Body of pancreas (tissue), 4 donors: Measurements from ENCODE around the gene GPATCH3. TPM values are rescaled to one million over a fixed set of nuclear protein-coding genes. Genes with fewer than 3 reads are reported as not detected.

ENCODE experiments used
- ATAC-seq: fragments of 150-250 bp; one replicate; pipeline ENCODE4 v1.9.1; 2016
- DNase-seq, 4 donors: peaks; one replicate each; pipeline ENCODE4 v3.0.0-alpha.2; 2019
- H3K27ac ChIP-seq, 4 donors: fragments of 200-600 bp; sonication (generic); 1 replicate in 3 of 4; 2 replicates in 1 of 4; pipeline versions ENCODE4 v1.5.1 to v1.6.1; 2016 to 2019; ENCODE audit warnings: mild to moderate bottlenecking in 1 of 4, mixed read lengths in 1 of 4, moderate library complexity in 1 of 4
- H3K27me3 ChIP-seq, 2 donors: fragments of 200-600 bp; sonication (generic); one replicate each; pipeline ENCODE4 v1.6.0; 2016; ENCODE audit warnings: mild to moderate bottlenecking in 1 of 2
- H3K36me3 ChIP-seq, 2 donors: fragments of 200-600 bp; sonication (generic); replicated peaks in 1 of 2; 2 replicates each; pipeline ENCODE4 v1.5.1; 2016; ENCODE audit warnings: low read depth in 2 of 2; ENCODE audit not compliant: insufficient read depth in 1 of 2
- H3K4me1 ChIP-seq: fragments of 200-600 bp; sonication (generic); one replicate; pipeline ENCODE4 v1.6.0; 2016
- H3K4me3 ChIP-seq, 2 donors: fragments of 200-600 bp; sonication (generic); 1 replicate in 1 of 2; 2 replicates in 1 of 2; pipeline ENCODE4 v1.5.1; 2016 to 2019
- H3K9me3 ChIP-seq, 3 donors: fragments of 200-600 bp; sonication (generic); 1 replicate in 2 of 3; 2 replicates in 1 of 3; pipeline ENCODE4 v1.5.1; 2016
- POLR2A ChIP-seq, 3 donors: fragments of 450-650 bp; IDR thresholded peaks; one replicate each; pipeline ENCODE4 v1.6.1; 2016; ENCODE audit warnings: antibody characterized with exemption in 3 of 3, mild to moderate bottlenecking in 2 of 3
- WGBS, 2 donors: methylation state at CpG; one replicate each; pipeline ENCODE4 v1.1.5; 2017; 5-methylcytosine and 5-hydroxymethylcytosine counted together
- intact Hi-C: fragments of 100-400 bp; cut with DNase I; formaldehyde crosslinking; loops from one replicate; pipeline ENCODE4 v1.15.1; 2023
- total RNA-seq, 2 donors: library from RNA; depleted of rRNA; stranded (reverse); fragments of >200 nt; gene quantifications; one replicate each; pipeline ENCODE4 v1.1.0, GENCODE V29; 2016
- TF ChIP-seq, protein P1 (sequence below), 7 experiments: fragments of 450-650 bp in 4 of 7; fragments of 200-600 bp in 3 of 7; sonication (generic) in 3 of 7; IDR thresholded peaks; one replicate each; pipeline ENCODE4 v1.5.1; 2016 to 2019; ENCODE audit warnings: antibody characterized with exemption in 7 of 7

GPATCH3 gene
- total RNA-seq, 2 donors from 2014 or later: 4.9 to 19.4 TPM

DNA sequence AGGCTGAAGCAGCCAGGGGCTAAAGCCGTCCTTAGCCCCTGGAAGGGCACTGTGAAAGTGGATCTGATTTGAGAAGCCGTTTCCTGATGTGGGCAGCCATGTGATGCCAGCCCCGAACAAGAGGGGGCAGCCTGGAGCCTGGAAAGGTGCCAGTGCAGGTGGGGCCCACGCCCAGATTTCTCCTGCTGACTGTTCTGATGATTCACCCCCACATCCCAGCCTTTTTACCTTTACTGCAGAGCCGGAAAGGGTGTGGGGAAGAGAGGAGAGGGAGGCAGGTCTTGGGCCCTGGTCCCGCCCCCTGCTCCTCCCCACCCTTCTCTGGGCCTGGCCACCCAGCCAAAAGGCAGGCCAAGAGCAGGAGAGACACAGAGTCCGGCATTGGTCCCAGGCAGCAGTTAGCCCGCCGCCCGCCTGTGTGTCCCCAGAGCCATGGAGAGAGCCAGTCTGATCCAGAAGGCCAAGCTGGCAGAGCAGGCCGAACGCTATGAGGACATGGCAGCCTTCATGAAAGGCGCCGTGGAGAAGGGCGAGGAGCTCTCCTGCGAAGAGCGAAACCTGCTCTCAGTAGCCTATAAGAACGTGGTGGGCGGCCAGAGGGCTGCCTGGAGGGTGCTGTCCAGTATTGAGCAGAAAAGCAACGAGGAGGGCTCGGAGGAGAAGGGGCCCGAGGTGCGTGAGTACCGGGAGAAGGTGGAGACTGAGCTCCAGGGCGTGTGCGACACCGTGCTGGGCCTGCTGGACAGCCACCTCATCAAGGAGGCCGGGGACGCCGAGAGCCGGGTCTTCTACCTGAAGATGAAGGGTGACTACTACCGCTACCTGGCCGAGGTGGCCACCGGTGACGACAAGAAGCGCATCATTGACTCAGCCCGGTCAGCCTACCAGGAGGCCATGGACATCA lies 37.2 kb downstream of the GPATCH3 start, which contains the start of gene SFN:
SFN (plus strand) TSS at position 369 of the 904 bp plus-strand sequence; CDS start at position 433, 64 bp downstream.
- 78 to 88% methylated on average over 29 to 37 of the region's 37 CpGs for WGBS, 2 donors
- no peak within 1 kb of the TSS for H3K4me3 ChIP-seq
- ATAC-seq: no peak

DNA sequence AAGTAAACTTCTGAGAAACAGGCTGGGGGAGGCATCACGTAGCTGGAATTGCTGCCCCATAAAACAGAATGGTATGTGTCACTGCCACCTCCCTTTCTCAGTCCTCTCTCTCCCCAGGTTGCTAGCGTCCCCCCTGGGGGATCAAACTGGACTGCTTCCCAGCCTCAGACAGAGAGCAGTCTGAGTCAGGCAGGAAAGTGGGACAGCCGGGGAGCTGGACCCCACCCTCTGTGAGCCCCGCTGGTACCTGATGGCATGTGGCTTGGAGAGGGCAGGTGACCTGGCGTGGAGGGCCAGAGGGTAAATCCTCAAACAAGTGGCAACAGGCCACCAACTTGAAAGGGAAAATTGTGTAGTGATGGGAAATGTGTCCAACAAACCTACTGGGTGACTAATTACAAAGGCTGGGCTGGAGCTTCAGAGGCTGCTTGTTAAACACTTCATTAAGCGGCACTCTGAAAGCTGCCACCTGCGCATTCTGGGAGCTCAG lies 38.3 kb downstream of the GPATCH3 start:
- no peak overlapping the region for H3K4me3 ChIP-seq
- no peaks in the 10 kb centered on the region for H3K27me3 ChIP-seq
- peaks cover 24% of the 10 kb centered on the region for H3K4me1 ChIP-seq
- TF ChIP-seq, protein P1, sequence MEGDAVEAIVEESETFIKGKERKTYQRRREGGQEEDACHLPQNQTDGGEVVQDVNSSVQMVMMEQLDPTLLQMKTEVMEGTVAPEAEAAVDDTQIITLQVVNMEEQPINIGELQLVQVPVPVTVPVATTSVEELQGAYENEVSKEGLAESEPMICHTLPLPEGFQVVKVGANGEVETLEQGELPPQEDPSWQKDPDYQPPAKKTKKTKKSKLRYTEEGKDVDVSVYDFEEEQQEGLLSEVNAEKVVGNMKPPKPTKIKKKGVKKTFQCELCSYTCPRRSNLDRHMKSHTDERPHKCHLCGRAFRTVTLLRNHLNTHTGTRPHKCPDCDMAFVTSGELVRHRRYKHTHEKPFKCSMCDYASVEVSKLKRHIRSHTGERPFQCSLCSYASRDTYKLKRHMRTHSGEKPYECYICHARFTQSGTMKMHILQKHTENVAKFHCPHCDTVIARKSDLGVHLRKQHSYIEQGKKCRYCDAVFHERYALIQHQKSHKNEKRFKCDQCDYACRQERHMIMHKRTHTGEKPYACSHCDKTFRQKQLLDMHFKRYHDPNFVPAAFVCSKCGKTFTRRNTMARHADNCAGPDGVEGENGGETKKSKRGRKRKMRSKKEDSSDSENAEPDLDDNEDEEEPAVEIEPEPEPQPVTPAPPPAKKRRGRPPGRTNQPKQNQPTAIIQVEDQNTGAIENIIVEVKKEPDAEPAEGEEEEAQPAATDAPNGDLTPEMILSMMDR (IDR thresholded peaks at IDR 0.05): no peak
- TF ChIP-seq POLR2A (IDR thresholded peaks at IDR 0.05): no peak
- no peak overlapping the region for H3K27ac ChIP-seq
- H3K9me3 ChIP-seq: no peaks in the 10 kb centered on the region
- H3K36me3 ChIP-seq: no peaks in the 10 kb centered on the region
- ATAC-seq: no peak
- no peak for DNase-seq
- intact Hi-C loops: no loop called here
- 83 to 92% methylated on average over 7 of the region's 7 CpGs for WGBS, 2 donors

More for the DNA sequence above, 37.2 kb downstream of the GPATCH3 start, which contains the start of gene SFN:
- Histone ChIP-seq H3K27ac (peak within 1 kb of the TSS in 1 of 4 donors; percentile 4), H3K36me3 (no peaks in the 10 kb centered on the region), H3K9me3 (no peaks in the 10 kb centered on the region), H3K27me3 (no peaks in the 10 kb centered on the region), H3K4me1 (peaks cover 24% of the 10 kb centered on the region)
- TF ChIP-seq POLR2A (IDR thresholded peaks at IDR 0.05): peak in 1 of 3 donors; percentile 8
- TF ChIP-seq, protein P1 (IDR thresholded peaks at IDR 0.05): peak in 4 of 7 experiments; percentile 31 to 62 (median 35)
- intact Hi-C loops: no loop called here
- peak; percentile 46 to 85 (median 53) for DNase-seq

DNA sequence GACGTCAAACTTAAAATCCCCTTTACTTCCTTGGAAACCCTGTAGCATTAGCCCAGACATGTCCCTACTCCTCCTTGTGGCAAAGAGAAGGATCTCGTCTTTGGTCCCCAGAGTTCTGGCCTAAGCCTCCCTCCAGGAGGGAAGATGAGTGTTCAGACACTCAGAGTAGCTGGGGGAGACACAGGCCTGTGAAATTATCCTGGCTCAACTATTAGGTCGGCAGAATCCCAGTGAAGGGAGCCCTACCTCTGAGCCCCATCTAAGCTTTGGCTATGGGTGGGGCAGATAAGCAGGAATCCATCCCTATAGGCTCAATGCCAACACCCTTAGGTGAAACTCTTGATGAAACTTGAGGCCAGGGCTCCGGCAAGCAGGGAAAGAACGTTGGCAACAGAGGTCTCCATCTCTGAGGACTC lies 39.0 kb downstream of the GPATCH3 start:
- ATAC-seq (no peak), DNase-seq (no peak)
- H3K36me3 ChIP-seq: no peaks in the 10 kb centered on the region
- intact Hi-C loops: no loop called here
- H3K4me1 ChIP-seq: peaks cover 24% of the 10 kb centered on the region
- no peaks in the 10 kb centered on the region for H3K9me3 ChIP-seq
- H3K4me3 ChIP-seq: no peak overlapping the region
- no peak overlapping the region for H3K27ac ChIP-seq
- TF ChIP-seq, protein P1 (IDR thresholded peaks at IDR 0.05): no peak
- TF ChIP-seq POLR2A (IDR thresholded peaks at IDR 0.05): no peak
- H3K27me3 ChIP-seq: no peaks in the 10 kb centered on the region
- 62 to 69% methylated on average over 5 of the region's 5 CpGs for WGBS, 2 donors

DNA sequence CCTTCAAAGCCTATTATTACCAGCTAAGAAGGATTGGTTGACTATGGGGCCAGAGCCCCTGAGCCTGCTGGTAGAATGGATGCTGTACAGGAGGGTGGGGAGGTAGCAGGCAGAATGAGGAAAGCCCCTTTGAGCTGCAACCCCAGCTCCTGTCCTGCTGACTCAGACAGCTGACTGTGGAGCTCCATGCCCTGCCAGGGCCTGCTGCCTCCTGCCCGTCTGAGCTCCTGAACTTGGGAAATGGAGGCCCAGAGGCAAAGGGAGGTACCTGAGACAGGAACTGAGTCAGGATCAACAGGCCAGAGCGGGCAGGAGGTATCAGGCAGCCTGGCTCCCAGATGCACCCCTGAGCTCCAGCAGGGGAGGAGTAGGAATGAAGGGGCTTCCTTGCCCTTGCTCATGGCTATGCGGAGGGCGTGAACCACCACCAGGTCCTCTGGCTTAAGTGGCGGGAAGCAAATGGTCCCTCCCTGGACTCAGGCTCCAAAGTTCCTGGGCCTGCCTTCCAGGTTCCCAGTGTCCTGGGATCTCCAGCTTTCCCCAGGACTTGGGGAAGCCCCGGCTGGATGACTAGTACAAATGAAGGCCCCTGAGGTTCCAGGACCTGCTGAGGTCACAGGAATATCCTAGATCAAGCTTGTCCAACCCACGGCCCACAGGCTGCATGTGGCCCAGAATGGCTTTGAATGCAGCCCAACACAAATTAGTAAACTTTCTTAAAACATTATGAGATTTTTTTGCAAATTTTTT lies 41.2 kb downstream of the GPATCH3 start:
- WGBS, 2 donors: 73 to 87% methylated on average over 3 to 7 of the region's 7 CpGs
- DNase-seq (no peak), ATAC-seq (no peak)
- Histone ChIP-seq H3K27ac (no peak overlapping the region), H3K4me3 (no peak overlapping the region), H3K36me3 (no peaks in the 10 kb centered on the region), H3K27me3 (no peaks in the 10 kb centered on the region), H3K9me3 (no peaks in the 10 kb centered on the region), H3K4me1 (peaks cover 9% of the 10 kb centered on the region)
- intact Hi-C loops: no loop called here
- TF ChIP-seq POLR2A (IDR thresholded peaks at IDR 0.05): no peak
- TF ChIP-seq, protein P1 (IDR thresholded peaks at IDR 0.05): no peak
